ENCODE data around the gene DESI2. TPM values are rescaled to one million over a fixed set of nuclear protein-coding genes. Genes with fewer than 3 reads are reported as not detected.

The DESI2 gene
- total and polyA plus RNA-seq, 2 donors from 2014 or later = 11.9 to 23.5 TPM

DNA sequence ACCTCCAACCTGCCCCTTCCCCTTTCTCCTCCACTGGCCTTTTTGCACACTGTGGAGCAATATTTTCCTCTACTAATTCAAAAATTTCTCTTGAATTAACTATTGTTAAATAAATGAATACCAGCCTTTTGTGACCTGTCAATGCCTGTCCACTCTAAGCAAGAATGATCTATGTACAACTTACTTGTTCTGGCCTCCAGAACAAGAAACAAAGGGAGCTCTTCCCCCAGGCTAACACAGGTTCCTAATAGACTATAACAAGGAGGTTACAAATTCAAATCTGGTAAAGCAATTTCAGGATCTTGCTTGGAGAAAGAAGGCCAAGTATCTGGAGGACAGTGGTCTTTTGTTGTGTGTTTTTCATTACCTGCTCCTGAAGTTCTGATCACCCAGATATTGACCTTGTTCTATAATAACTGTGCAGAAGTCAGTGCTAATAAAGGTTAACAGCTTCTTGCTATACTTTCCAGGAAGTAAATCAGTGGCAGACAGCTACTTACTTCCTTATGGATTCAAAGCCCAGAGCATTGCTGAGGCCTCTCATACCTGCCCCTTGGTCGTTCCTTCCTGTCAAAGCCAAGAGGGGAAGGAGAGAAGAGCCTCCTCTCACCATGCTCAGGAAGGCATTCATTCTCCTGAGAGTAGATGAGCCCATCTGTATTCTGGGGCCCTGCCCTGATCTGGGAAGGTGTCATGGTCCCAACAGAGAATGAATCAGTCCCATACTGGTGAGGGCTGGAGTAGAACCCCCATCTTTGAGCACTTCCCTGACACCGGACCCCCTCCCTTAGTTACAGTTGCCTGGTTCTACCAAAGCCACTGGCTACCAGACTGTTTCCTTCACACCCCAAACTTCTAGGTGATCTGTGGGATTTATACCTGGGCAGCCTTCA is 56.8 kb downstream of the DESI2 start:
- H3K27ac ChIP-seq (ENCODE audit: low read depth in 2 of 2, low read length in 2 of 2) = no peak overlapping the region
- no peak for FAIRE-seq
- no peak overlapping the region for H3K4me3 ChIP-seq (ENCODE audit: low read length in 3 of 3)
- no peak overlapping the region for H3K9ac ChIP-seq (ENCODE audit: low read length in 3 of 3)
- peaks cover 0 to 7% (median 2%) of the 10 kb centered on the region in 3 donors for H3K36me3 ChIP-seq (ENCODE audit: control insufficient read depth in 2 of 3, insufficient read depth in 3 of 3, low read length in 3 of 3)
- H3K4me1 ChIP-seq (ENCODE audit: control insufficient read depth in 2 of 3, insufficient read depth in 2 of 3, low read depth in 1 of 3, low read length in 3 of 3) = no peaks in the 10 kb centered on the region
- intact Hi-C loops (cut with DNase I) = no loop called here
- DNase-seq = no peak
- H3K27me3 ChIP-seq (ENCODE audit: control insufficient read depth, insufficient read depth, low read length) = no peaks in the 10 kb centered on the region
- no peaks in the 10 kb centered on the region for H3K9me3 ChIP-seq (ENCODE audit: control insufficient read depth in 2 of 3, insufficient read depth in 1 of 3, low read length in 3 of 3)
- TF ChIP-seq, protein P1, sequence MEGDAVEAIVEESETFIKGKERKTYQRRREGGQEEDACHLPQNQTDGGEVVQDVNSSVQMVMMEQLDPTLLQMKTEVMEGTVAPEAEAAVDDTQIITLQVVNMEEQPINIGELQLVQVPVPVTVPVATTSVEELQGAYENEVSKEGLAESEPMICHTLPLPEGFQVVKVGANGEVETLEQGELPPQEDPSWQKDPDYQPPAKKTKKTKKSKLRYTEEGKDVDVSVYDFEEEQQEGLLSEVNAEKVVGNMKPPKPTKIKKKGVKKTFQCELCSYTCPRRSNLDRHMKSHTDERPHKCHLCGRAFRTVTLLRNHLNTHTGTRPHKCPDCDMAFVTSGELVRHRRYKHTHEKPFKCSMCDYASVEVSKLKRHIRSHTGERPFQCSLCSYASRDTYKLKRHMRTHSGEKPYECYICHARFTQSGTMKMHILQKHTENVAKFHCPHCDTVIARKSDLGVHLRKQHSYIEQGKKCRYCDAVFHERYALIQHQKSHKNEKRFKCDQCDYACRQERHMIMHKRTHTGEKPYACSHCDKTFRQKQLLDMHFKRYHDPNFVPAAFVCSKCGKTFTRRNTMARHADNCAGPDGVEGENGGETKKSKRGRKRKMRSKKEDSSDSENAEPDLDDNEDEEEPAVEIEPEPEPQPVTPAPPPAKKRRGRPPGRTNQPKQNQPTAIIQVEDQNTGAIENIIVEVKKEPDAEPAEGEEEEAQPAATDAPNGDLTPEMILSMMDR (IDR thresholded peaks at IDR 0.05; ENCODE audit: borderline replicate concordance, extremely low read depth, insufficient read depth) = no peak

DNA sequence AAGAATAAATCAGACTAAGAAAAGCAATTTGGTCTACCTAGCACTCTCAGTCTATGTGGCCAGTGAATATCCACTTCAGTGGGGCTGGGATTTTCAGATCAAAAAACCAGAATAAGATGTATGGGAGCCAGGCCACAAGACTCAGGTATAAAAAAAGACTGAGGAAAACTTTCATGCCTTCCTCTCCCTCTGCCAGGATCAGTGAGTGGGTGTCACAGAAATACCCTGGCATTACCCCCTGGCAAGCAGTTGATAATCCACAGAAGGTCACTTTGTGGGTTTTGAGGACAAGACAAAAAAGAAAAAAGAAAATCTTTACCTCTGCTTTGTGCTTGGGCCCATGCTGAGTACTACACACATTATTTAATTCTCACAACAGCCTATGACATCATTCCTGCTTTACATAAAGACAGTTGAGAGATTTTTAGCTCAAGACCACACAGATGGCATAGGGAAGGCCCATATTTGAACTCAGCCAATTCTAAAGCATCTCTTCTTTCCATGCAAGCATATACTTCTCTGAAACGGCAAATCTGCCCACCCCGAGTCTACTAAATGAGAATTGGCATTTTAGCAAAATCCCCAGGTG is 57.6 kb downstream of the DESI2 start:
- no peak for FAIRE-seq
- Histone ChIP-seq H3K27me3 (ENCODE audit: control insufficient read depth, insufficient read depth, low read length) (no peaks in the 10 kb centered on the region), H3K27ac (ENCODE audit: low read depth in 2 of 2, low read length in 2 of 2) (no peak overlapping the region), H3K36me3 (ENCODE audit: control insufficient read depth in 2 of 3, insufficient read depth in 3 of 3, low read length in 3 of 3) (peaks cover 0 to 7% (median 2%) of the 10 kb centered on the region in 3 donors), H3K4me3 (ENCODE audit: low read length in 3 of 3) (no peak overlapping the region), H3K9ac (ENCODE audit: low read length in 3 of 3) (no peak overlapping the region), H3K4me1 (ENCODE audit: control insufficient read depth in 2 of 3, insufficient read depth in 2 of 3, low read depth in 1 of 3, low read length in 3 of 3) (no peaks in the 10 kb centered on the region), H3K9me3 (ENCODE audit: control insufficient read depth in 2 of 3, insufficient read depth in 1 of 3, low read length in 3 of 3) (no peaks in the 10 kb centered on the region)
- no peak for DNase-seq
- intact Hi-C loops (cut with DNase I) = no loop called here
- TF ChIP-seq, protein P1 (IDR thresholded peaks at IDR 0.05; ENCODE audit: borderline replicate concordance, extremely low read depth, insufficient read depth) = no peak

DNA sequence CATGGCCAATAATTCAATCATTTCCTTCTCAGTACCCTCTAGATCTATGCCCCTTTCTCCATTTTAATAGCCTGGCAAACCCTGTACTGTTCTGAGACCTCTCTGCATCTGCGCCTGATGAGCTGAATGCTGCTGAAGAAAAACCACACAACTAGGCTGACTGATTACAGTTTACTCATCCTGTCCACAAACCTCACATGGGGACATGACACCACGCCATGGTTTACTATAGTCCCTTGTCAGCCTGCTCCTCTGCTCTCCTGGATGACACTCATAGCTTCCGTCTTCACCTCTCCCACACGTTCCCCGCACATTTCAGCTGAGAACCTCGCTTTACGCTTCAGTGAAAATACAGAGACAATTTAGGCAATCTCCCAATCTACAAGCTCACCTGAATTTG is 59.7 kb downstream of the DESI2 start:
- intact Hi-C loops (cut with DNase I) = no loop called here
- Histone ChIP-seq H3K9me3 (ENCODE audit: control insufficient read depth in 2 of 3, insufficient read depth in 1 of 3, low read length in 3 of 3) (no peaks in the 10 kb centered on the region), H3K36me3 (ENCODE audit: control insufficient read depth in 2 of 3, insufficient read depth in 3 of 3, low read length in 3 of 3) (no peaks in the 10 kb centered on the region), H3K9ac (ENCODE audit: low read length in 3 of 3) (no peak overlapping the region), H3K4me1 (ENCODE audit: control insufficient read depth in 2 of 3, insufficient read depth in 2 of 3, low read depth in 1 of 3, low read length in 3 of 3) (no peaks in the 10 kb centered on the region), H3K4me3 (ENCODE audit: low read length in 3 of 3) (no peak overlapping the region), H3K27ac (ENCODE audit: low read depth in 2 of 2, low read length in 2 of 2) (no peak overlapping the region), H3K27me3 (ENCODE audit: control insufficient read depth, insufficient read depth, low read length) (no peaks in the 10 kb centered on the region)
- DNase-seq (no peak), FAIRE-seq (no peak)
- TF ChIP-seq, protein P1 (IDR thresholded peaks at IDR 0.05; ENCODE audit: borderline replicate concordance, extremely low read depth, insufficient read depth) = no peak
